Measurements from ENCODE around the gene TRPM2. TPM values are rescaled to one million over a fixed set of nuclear protein-coding genes. Genes with fewer than 3 reads are reported as not detected.

Gene TRPM2
- total RNA-seq, 1 donor = not detected

GRCh38 chr21:44443291-44443890, 90.0 kb downstream of the TRPM2 start:
- no peak overlapping the region for H3K4me3 ChIP-seq (ENCODE audit: low read depth, low read length)
- DNase-seq (ENCODE audit: low read depth) = no peak
- no peak for TF ChIP-seq CTCF (IDR thresholded peaks at IDR 0.05; ENCODE audit: insufficient read depth, low read length)

GRCh38 chr21:44443891-44444285, 90.5 kb downstream of the TRPM2 start:
- DNase-seq (ENCODE audit: low read depth) = no peak
- TF ChIP-seq CTCF (IDR thresholded peaks at IDR 0.05; ENCODE audit: insufficient read depth, low read length) = no peak
- H3K4me3 ChIP-seq (ENCODE audit: low read depth, low read length) = no peak overlapping the region

- no peak overlapping the region for H3K4me3 ChIP-seq (ENCODE audit: low read depth, low read length)
- no peak for DNase-seq (ENCODE audit: low read depth)
- TF ChIP-seq CTCF (IDR thresholded peaks at IDR 0.05; ENCODE audit: insufficient read depth, low read length) = no peak
Measured at GRCh38 chr21:44444286-44444931, 91.0 kb downstream of the TRPM2 start.

GRCh38 chr21:44445145-44445812, 91.9 kb downstream of the TRPM2 start:
- H3K4me3 ChIP-seq (ENCODE audit: low read depth, low read length) = no peak overlapping the region
- DNase-seq (ENCODE audit: low read depth) = no peak
- TF ChIP-seq CTCF (IDR thresholded peaks at IDR 0.05; ENCODE audit: insufficient read depth, low read length) = no peak

GRCh38 chr21:44448651-44449131, 95.3 kb downstream of the TRPM2 start:
- TF ChIP-seq CTCF (IDR thresholded peaks at IDR 0.05; ENCODE audit: insufficient read depth, low read length) = no peak
- no peak for DNase-seq (ENCODE audit: low read depth)
- H3K4me3 ChIP-seq (ENCODE audit: low read depth, low read length) = no peak overlapping the region

GRCh38 chr21:44449473-44450363, 96.3 kb downstream of the TRPM2 start:
- H3K4me3 ChIP-seq (ENCODE audit: low read depth, low read length) = no peak overlapping the region
- no peak for TF ChIP-seq CTCF (IDR thresholded peaks at IDR 0.05; ENCODE audit: insufficient read depth, low read length)
- DNase-seq (ENCODE audit: low read depth) = no peak
